Measurements from ENCODE around the gene KRT13.

GRCh38 chr17:41531993-41532392, 26.6 kb upstream of the KRT13 start:
- TF ChIP-seq NFATC4 (CRISPR knock-in tag; IDR thresholded peaks at IDR 0.05) (no peak), KAT7 (CRISPR knock-in tag; IDR thresholded peaks at IDR 0.05; ENCODE audit: borderline replicate concordance) (no peak), CTCF (IDR thresholded peaks at IDR 0.05) (no peak), ZMAT4 (CRISPR knock-in tag; IDR thresholded peaks at IDR 0.05) (no peak), ZBTB43 (CRISPR knock-in tag; IDR thresholded peaks at IDR 0.05) (no peak)
